ENCODE results near the gene RALB.

DNA sequence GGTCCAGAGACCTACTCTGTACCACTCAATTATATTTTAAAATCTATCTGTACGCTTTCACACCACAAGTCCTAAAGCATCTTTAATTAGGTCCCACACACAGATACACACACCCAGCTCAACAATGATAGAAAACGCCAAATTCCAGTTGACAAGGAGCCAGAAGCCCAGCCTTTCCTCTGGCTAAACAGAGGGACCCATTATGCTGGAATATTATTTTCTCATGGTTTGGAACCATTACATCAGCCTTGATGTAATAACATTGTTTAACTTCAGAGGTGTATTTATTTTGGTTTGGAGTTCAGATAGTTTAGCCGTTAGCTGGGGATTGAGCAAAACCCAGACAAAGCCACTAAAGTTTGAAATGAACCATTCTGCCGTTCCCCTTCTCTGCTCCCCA is 79.3 kb downstream of the RALB start:
- TF ChIP-seq, protein P1, sequence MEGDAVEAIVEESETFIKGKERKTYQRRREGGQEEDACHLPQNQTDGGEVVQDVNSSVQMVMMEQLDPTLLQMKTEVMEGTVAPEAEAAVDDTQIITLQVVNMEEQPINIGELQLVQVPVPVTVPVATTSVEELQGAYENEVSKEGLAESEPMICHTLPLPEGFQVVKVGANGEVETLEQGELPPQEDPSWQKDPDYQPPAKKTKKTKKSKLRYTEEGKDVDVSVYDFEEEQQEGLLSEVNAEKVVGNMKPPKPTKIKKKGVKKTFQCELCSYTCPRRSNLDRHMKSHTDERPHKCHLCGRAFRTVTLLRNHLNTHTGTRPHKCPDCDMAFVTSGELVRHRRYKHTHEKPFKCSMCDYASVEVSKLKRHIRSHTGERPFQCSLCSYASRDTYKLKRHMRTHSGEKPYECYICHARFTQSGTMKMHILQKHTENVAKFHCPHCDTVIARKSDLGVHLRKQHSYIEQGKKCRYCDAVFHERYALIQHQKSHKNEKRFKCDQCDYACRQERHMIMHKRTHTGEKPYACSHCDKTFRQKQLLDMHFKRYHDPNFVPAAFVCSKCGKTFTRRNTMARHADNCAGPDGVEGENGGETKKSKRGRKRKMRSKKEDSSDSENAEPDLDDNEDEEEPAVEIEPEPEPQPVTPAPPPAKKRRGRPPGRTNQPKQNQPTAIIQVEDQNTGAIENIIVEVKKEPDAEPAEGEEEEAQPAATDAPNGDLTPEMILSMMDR (IDR thresholded peaks at IDR 0.05; ENCODE audit: low read depth, low read length), result no peak
- TF ChIP-seq EZH2phosphoT487 (IDR thresholded peaks at IDR 0.05; ENCODE audit: low read depth), result no peak
